Ishikawa (cell line): ENCODE data around the gene NEO1.

Experiments
- EP300 ChIP-seq: IDR thresholded peaks from 2 replicates; pipeline ENCODE4 v1.6.1; 2012; ENCODE audit warnings: borderline replicate concordance
- RAD21 ChIP-seq: IDR thresholded peaks from 2 replicates; pipeline ENCODE4 v1.6.1; 2012; ENCODE audit warnings: low read depth
- YY1 ChIP-seq: IDR thresholded peaks from 2 replicates; pipeline ENCODE4 v1.6.1; 2012; ENCODE audit warnings: low read depth
- TF ChIP-seq, protein P1 (sequence below): IDR thresholded peaks from 2 replicates; pipeline ENCODE4 v1.6.1; 2012; ENCODE audit warnings: low read depth, mild to moderate bottlenecking

DNA sequence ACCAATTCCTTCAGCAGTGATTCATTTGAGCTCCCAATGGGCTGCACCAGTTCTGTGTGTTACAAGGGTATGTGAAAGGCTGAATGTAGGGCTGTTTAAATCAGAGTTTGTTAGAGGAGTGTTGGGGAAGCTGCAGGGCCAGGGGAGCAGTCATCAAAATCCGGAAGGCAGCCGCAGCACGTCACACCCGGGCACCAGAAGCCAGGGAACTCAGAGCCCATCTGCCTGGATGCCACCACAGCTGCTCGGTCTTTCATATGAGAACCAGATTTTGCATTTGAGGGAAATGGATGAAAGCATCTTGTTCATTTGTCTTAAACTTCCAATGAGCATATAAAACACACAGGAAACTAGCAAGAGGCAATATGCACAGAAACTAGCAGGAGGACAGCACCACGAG lies 24.2 kb upstream of the NEO1 start:
- TF ChIP-seq, protein P1, sequence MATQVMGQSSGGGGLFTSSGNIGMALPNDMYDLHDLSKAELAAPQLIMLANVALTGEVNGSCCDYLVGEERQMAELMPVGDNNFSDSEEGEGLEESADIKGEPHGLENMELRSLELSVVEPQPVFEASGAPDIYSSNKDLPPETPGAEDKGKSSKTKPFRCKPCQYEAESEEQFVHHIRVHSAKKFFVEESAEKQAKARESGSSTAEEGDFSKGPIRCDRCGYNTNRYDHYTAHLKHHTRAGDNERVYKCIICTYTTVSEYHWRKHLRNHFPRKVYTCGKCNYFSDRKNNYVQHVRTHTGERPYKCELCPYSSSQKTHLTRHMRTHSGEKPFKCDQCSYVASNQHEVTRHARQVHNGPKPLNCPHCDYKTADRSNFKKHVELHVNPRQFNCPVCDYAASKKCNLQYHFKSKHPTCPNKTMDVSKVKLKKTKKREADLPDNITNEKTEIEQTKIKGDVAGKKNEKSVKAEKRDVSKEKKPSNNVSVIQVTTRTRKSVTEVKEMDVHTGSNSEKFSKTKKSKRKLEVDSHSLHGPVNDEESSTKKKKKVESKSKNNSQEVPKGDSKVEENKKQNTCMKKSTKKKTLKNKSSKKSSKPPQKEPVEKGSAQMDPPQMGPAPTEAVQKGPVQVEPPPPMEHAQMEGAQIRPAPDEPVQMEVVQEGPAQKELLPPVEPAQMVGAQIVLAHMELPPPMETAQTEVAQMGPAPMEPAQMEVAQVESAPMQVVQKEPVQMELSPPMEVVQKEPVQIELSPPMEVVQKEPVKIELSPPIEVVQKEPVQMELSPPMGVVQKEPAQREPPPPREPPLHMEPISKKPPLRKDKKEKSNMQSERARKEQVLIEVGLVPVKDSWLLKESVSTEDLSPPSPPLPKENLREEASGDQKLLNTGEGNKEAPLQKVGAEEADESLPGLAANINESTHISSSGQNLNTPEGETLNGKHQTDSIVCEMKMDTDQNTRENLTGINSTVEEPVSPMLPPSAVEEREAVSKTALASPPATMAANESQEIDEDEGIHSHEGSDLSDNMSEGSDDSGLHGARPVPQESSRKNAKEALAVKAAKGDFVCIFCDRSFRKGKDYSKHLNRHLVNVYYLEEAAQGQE: no peak
- TF ChIP-seq EP300: no peak
- TF ChIP-seq YY1: no peak
- TF ChIP-seq RAD21: no peak
